CD4-positive, alpha-beta T cell treated with Interleukin-21 for 1 hour (primary cell): ENCODE data around the gene ZMYND8.
A peak's percentile ranks its signal among the peaks of the same experiment; 100 is the strongest.
"Not testable (repeated sequence)": the region's sequence is repeated elsewhere in the genome, so short reads cannot be mapped to it uniquely, and the experiment has no call there.

Experiments used
- DNase-seq: peaks from one replicate; pipeline ENCODE4 v3.0.0-alpha.2; 2020

The ZMYND8 gene

DNA sequence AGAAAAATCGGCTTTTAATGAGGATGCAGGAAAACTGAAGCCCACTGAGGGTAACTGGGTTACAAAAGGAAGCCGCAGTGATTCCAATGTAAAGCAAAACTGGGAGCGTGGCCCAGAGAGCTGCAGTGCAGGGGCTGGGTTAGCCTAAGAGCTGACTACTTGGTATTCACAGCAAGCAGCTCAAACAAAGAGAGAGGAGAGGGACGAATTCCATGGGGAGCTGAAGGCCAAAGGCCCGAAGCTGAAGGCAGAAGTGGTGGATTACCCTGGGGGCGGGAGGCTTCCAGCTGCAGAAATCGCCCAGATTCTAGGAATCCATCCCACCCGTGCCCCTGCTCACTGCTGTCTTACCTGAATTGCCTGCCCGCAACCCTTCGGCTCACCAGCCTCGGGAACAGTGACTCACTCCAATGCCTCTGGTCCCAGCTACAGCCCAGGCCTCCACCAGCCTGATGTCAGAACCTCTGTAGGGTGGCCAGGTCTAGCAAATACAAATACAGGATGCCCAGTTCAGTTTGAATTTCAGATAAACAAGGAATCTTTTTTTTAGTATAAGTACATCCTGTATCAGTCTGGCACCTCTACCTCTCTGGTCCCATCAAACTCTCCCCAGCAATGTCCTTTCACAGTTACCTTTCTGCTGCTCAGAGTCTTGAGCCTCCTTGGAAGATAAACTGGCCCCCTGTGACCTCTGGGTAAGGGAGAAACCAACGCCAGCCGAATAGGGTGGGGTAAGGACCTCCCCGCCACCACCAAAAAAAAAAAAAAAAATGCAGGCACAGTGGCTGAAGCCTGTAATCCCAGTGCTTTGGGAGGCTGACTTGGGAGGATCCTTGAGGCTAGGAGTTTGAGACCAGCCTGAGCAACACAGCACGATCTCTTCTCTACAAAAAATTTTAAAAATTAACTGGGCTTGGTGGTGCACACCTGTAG is 14.6 kb upstream of the ZMYND8 start:
- DNase-seq: no peak

- no peak for DNase-seq
Observed at GRCh38 chr20:47370214-47370613, 13.7 kb upstream of the ZMYND8 start.

GRCh38 chr20:47368301-47368700 is 11.8 kb upstream of the ZMYND8 start:
- DNase-seq: no peak

- DNase-seq: not testable (repeated sequence)
Observed at GRCh38 chr20:47366301-47366700, 9.8 kb upstream of the ZMYND8 start.

GRCh38 chr20:47365023-47365764 is 8.7 kb upstream of the ZMYND8 start:
- DNase-seq: no peak

DNA sequence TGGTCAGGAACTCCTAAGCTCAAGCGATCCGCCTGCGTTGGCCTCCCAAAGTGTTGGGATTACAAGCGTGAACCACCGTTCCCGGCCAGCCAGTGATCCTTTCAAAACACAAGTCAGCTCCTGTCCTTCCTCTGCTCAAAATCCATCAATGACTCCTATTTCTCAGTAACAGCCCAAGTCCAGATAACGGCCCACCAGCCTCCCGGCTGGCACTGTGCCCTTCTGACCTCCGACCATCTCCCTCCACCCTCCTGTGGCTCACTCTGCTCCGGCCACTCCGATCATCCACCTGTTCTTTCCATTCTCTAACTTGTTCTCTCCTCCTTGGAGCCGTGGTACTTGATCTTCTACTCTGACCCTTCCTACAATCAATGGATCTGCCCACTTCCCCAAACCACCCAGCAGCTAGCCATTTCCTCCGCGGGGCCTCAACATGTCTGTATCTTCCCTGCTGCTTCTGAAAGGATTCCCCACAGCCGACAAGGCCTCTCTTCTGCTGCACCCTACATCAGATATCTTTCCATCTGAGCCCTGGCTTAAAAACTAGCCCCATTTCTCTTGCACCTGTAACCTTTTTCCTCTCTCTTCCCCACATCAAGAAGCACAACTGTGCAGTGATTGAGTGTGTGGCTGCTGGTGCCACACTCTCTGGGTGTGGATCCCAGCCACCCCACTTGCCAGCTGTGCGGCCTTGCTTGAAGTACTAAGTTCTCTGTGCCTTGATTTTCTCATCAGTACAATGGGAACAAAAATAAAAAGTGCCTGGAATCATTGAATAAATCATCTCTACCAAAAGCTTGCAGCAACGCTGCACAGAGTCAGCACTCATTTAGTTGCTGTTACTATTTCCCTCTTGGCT is 6.1 kb upstream of the ZMYND8 start:
- no peak for DNase-seq

DNA sequence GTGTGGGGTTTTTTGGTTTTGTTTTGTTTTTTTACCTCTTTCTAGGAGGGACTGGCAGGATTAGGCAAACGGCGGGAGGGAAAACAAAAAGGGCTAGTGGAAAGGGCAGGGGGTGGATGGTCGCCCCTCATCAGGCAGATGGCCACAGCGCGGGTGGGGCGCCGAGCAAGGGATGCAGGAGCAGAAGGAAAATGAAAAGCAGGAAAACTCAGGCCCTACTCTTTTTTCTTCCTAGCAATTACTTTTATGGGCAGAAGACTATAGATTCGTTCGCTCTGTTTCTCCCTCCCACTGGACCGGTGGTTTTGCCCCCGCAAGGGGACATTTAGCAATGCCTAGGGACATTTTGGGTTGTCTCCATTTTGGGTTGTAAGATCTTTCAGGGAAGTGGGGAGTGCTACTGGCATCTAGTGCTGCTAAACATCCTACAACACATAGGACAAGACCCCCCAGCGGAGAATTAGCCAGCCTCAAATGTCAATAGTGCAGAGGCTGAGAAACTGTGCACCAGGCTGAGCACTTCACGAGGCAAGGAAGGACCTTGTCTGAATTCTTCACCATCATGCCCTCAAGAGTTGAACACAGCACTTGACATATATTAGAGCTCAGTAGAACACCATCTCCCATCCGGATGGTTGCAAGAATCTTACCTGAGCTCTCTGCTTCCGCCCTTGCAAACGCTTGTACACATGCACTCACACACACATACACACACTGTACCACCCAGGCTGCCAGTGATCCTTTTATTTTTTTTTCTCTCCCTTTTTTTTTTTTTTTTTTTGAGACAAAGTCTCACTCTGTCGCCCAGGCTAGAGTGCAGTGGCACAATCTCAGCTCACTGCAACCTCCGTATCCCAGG is 4.8 kb upstream of the ZMYND8 start:
- DNase-seq: no peak

DNA sequence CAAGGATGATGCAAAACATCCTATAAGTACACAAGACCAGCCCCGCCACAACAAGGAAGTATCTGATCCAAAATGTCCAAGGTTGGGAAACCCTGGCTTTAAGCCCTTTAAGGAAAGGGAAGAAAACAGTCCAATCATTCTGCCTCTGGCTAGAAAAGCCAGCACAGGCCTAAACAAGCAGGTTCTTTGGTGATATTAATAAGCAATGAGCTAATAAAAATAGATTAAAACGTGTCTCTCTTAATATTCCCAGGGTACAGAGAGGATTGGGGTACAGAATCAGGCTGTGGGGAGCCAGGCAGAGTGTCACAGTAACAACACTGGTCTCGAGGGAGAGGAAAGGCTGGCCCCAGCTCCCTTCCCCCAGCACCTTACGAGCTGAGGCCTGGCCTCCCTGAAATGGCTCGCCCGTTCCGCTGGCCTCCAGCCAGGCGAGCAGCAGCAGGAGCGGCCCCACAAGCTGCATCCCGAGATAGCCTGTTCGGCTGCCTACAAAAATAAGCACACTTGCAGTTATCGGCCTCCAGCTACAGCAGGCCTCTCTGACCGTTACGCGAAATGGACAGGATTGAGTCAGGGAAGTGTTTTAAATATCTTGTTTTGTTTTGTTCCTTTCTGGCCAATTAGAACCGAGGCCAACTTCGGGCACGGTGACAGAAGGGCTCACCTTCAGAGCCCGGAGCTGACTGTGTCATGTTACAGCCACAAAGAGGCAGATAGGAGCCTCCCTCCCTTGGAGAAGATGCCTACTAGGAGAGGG is 4.0 kb upstream of the ZMYND8 start:
- no peak for DNase-seq

DNA sequence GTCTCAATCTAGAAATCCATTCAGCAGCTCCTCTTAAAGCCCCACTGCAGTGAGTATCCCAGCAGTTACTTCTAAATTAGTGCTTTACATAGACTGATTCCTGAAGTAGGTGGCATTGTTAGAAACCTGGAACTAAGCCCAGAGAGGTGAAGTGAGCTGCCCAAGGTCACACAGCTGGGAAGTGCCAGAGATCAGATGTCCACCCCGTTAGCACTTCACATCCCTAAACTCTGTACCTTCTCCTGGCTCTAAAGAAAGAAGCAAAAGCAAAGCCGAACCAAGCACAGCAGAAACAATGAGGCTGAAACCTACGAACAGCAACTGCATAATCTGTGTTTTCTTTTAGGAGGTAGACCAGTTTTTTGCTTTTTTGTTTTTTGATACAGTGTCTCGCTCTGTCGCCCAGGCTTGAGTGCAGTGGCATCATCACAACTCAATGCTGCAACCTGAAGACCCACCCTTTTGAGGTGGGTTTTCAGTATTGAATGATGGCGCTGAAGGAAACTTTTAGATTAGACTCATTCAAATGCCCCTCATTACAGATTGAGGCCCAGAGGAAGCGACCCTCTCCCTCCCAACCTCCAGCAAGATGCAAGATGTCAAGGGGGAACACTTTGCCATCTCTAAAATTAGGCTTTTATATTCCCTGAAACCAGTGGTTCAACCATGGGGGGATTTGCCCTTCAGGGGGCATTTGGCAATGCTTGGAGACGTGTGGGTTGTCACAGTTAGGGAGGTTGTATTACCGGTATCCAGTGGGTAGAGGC is 3.2 kb upstream of the ZMYND8 start:
- DNase-seq: no peak

DNA sequence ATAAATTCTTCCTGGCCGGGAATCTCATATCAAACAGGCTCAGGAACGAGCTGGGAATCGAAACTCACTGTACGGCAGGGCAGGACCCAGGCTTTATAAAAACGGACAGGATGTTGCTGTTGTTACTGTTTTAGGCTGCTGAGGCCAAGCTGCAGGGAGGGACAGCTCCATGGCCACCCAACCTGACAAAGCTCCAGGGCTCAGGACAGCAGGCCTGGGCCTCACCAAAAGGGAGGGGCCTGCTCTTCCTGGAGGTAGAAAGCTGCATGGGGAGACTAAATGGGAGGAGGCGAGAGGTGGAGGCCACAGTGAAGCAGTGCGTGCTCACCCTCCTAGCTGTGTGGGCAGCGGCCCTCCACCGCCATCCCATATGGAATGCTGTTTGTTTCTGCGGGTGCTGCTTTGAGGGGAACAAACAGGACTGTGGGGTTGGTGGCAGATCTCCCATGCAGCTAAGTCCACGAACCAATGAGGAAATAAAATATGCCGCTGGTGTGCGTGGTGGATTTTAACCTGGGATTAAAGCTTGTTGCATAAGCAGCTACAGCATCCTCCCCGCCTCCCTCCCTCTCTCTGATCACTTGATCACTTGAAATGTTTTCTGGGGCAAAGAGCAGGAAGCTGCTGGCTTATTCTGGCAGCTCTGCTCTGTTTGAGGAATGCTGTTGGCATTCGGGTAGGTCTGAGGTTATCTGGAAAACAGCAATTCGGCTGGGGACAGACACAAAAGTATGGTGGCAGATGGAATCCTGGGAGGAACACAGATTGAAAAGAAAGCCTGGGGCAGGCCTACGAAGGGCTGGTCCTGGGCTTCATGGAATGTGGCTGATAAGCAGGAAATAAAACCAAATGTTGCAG is 2.4 kb upstream of the ZMYND8 start:
- DNase-seq: no peak

DNA sequence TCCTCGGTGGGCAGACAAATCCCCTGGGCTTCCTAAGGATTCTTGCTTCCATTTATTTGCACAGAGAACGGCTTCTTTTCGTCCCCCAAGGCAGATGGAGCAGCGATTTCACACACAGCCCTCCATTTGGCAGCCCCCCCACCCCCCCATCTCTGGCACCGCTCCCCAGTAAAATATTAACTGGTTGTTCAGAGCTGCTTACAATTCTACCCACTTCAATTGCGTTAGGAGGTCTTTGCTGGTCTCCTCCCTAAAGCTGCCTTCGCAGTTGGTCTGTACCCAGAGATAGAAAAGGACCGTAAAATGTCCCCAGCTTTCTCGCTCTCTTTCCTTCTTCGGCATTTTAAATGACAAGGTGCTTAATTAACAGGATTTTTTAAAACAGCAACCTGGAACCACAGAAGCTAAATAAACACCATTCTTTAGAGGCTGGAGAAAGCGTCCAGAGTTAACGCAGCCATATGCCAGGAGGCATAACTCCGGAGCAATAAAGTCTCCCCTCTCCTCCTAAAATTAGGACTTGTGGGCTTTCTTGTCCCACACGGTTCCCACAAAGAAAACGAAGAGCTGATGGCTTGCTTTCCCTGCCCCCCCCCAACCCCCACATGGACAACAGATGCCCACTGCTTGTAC is 1.7 kb upstream of the ZMYND8 start:
- no peak for DNase-seq

GRCh38 chr20:47357296-47358038 is 968 bp upstream of the ZMYND8 start:
- peak; percentile 67 for DNase-seq

DNA sequence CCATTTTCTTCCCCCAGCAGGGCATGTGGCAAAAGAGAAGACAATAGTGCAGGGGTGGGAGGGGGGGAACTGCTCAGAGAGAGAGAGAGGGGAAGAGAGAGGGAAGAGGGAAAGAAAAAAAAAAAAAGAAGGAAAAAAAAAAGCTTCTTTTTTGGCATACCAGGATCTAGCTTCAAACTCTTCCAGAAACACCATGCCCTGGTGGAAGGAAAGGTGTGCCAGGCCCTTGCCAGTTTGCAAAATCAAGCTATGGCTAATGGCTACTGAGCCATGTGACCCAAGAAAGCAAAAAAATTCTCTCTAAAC is 326 bp downstream of the ZMYND8 start:
- DNase-seq: no peak

- DNase-seq: no peak
Observed at GRCh38 chr20:47355489-47356219, 845 bp downstream of the ZMYND8 start.

DNA sequence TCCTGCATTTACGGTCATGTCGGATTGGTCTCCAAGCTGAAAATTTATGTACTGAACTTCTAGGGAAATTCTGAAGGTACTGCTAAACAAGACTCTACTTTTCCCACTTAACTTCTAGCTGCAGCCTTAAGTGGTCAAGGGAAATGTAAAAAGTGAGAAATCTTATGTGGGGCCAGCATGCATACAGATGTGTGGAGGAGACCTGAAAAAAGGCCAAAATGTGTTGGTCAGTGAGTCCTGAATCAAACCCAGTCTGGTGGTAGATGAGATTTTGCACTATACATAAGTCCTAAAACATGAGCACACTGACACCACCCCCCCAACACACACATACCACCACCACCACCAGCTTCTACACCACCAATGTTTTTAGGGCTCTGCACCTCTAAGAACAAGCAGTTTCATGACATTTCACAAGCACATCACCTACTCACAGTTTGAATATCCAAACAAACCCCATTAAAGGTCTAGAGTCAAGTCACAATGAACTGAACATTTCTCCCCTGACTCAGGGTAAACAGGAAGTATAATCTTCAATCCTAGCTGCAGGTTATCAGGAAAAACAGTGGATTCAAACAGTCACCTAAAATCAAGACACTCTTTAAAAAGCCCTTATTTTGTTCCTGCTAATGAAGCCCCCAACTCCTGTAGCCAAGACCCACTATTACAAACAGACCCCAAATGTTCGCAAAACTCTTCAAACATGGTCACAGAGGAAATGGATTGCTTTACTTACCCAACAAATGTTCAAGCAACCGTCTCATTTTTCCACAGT is 1.6 kb downstream of the ZMYND8 start:
- DNase-seq: no peak

DNA sequence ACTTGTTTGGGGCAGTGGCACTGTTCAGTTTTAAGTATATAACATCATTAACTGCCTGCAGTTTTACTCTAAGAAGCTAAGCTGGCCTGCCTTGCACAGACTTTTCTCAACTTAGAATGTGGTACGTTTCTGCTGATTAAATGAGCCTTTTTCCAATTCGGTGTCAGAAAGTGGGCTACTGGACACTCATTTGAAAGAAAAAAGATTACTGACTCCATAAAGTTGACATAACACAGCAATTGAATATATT is 2.1 kb downstream of the ZMYND8 start:
- no peak for DNase-seq
